ENCODE data around the gene ROGDI.
A peak's percentile ranks its signal among the peaks of the same experiment; 100 is the strongest.

The ROGDI gene

GRCh38 chr16:4826526-4826925 lies 24.1 kb upstream of the ROGDI start:
- Histone ChIP-seq H3K9ac (ENCODE audit: low read length) (no peak overlapping the region), H3K36me3 (ENCODE audit: control insufficient read depth in 1 of 2, insufficient read depth in 2 of 2, low read depth in 1 of 2, low read length in 2 of 2) (peaks cover 80 to 90% of the 10 kb centered on the region in 2 experiments)
- no peak for DNase-seq

GRCh38 chr16:4825196-4825595 lies 22.8 kb upstream of the ROGDI start:
- Histone ChIP-seq H2AK5ac (ENCODE audit: low read length, severe bottlenecking) (no peak overlapping the region), H3K18ac (ENCODE audit: low read depth in 1 of 2, low read length in 2 of 2) (no peak overlapping the region), H3K27ac (ENCODE audit: low read length, poor library complexity, severe bottlenecking) (no peak overlapping the region), H4K8ac (ENCODE audit: low read length) (no peak overlapping the region), H3K79me1 (replicated peaks; ENCODE audit: low read length, poor library complexity, severe bottlenecking) (peaks cover 47% of the 10 kb centered on the region), H3K9me3 (ENCODE audit: control insufficient read depth, low read length) (no peaks in the 10 kb centered on the region), H2BK12ac (ENCODE audit: low read length in 2 of 2) (no peak overlapping the region), H3K4ac (ENCODE audit: low read depth in 1 of 2, low read length in 2 of 2) (no peak overlapping the region), H2AFZ (ENCODE audit: low read depth, low read length) (no peak overlapping the region), H3K4me1 (ENCODE audit: control insufficient read depth, insufficient read depth, low read depth, low read length) (no peaks in the 10 kb centered on the region), H2BK15ac (ENCODE audit: low read depth, poor library complexity, severe bottlenecking) (no peak overlapping the region), H3K27me3 (ENCODE audit: control insufficient read depth in 1 of 2, insufficient read depth in 1 of 2, low read length in 2 of 2) (no peaks in the 10 kb centered on the region), H3K9ac (ENCODE audit: low read length) (no peak overlapping the region), H4K91ac (ENCODE audit: low read length) (no peak overlapping the region), H3K23ac (ENCODE audit: low read length in 2 of 2) (no peak overlapping the region), H3K4me2 (ENCODE audit: low read length, poor library complexity, severe bottlenecking) (no peak overlapping the region), H3K4me3 (ENCODE audit: insufficient read depth in 1 of 2, low read depth in 1 of 2, low read length in 2 of 2) (no peak overlapping the region), H3K36me3 (ENCODE audit: control insufficient read depth in 1 of 2, insufficient read depth in 2 of 2, low read depth in 1 of 2, low read length in 2 of 2) (peaks cover 77 to 90% of the 10 kb centered on the region in 2 experiments), H2BK120ac (ENCODE audit: low read depth, low read length) (no peak overlapping the region), H2BK5ac (ENCODE audit: low read depth, low read length, poor library complexity, severe bottlenecking) (no peak overlapping the region), H3K14ac (ENCODE audit: low read length in 2 of 2) (no peak overlapping the region)
- no peak for DNase-seq
- 93% methylated on average over 8 of the region's 8 CpGs for WGBS

More at GRCh38 chr16:4826526-4826925, 24.1 kb upstream of the ROGDI start:
- H2BK12ac ChIP-seq (ENCODE audit: low read length in 2 of 2), result no peak overlapping the region
- H3K4me1 ChIP-seq (ENCODE audit: control insufficient read depth, insufficient read depth, low read depth, low read length), result no peaks in the 10 kb centered on the region
- no peak overlapping the region for H3K4me2 ChIP-seq (ENCODE audit: low read length, poor library complexity, severe bottlenecking)
- peaks cover 56% of the 10 kb centered on the region for H3K79me1 ChIP-seq (replicated peaks; ENCODE audit: low read length, poor library complexity, severe bottlenecking)
- WGBS, result over 99% methylated on average over 4 of the region's 4 CpGs
- H3K9me3 ChIP-seq (ENCODE audit: control insufficient read depth, low read length), result no peaks in the 10 kb centered on the region
- H2AK5ac ChIP-seq (ENCODE audit: low read length, severe bottlenecking), result no peak overlapping the region
- no peak overlapping the region for H3K23ac ChIP-seq (ENCODE audit: low read length in 2 of 2)
- no peak overlapping the region for H3K4me3 ChIP-seq (ENCODE audit: insufficient read depth in 1 of 2, low read depth in 1 of 2, low read length in 2 of 2)
- H3K18ac ChIP-seq (ENCODE audit: low read depth in 1 of 2, low read length in 2 of 2), result no peak overlapping the region
- no peak overlapping the region for H4K8ac ChIP-seq (ENCODE audit: low read length)
- H2AFZ ChIP-seq (ENCODE audit: low read depth, low read length), result no peak overlapping the region
- H2BK5ac ChIP-seq (ENCODE audit: low read depth, low read length, poor library complexity, severe bottlenecking), result no peak overlapping the region
- no peak overlapping the region for H3K4ac ChIP-seq (ENCODE audit: low read depth in 1 of 2, low read length in 2 of 2)
- H2BK120ac ChIP-seq (ENCODE audit: low read depth, low read length), result no peak overlapping the region
- no peak overlapping the region for H3K27ac ChIP-seq (ENCODE audit: low read length, poor library complexity, severe bottlenecking)
- no peak overlapping the region for H4K91ac ChIP-seq (ENCODE audit: low read length)
- no peaks in the 10 kb centered on the region for H3K27me3 ChIP-seq (ENCODE audit: control insufficient read depth in 1 of 2, insufficient read depth in 1 of 2, low read length in 2 of 2)
- no peak overlapping the region for H2BK15ac ChIP-seq (ENCODE audit: low read depth, poor library complexity, severe bottlenecking)
- H3K14ac ChIP-seq (ENCODE audit: low read length in 2 of 2), result no peak overlapping the region

- Histone ChIP-seq H3K4me3 (ENCODE audit: insufficient read depth in 1 of 2, low read depth in 1 of 2, low read length in 2 of 2) (no peak overlapping the region), H3K18ac (ENCODE audit: low read depth in 1 of 2, low read length in 2 of 2) (no peak overlapping the region), H2AFZ (ENCODE audit: low read depth, low read length) (no peak overlapping the region), H3K9me3 (ENCODE audit: control insufficient read depth, low read length) (no peaks in the 10 kb centered on the region), H4K8ac (ENCODE audit: low read length) (no peak overlapping the region), H2BK12ac (ENCODE audit: low read length in 2 of 2) (no peak overlapping the region), H3K27me3 (ENCODE audit: control insufficient read depth in 1 of 2, insufficient read depth in 1 of 2, low read length in 2 of 2) (no peaks in the 10 kb centered on the region), H2BK120ac (ENCODE audit: low read depth, low read length) (no peak overlapping the region), H3K36me3 (ENCODE audit: control insufficient read depth in 1 of 2, insufficient read depth in 2 of 2, low read depth in 1 of 2, low read length in 2 of 2) (peaks cover 68 to 91% of the 10 kb centered on the region in 2 experiments), H3K14ac (ENCODE audit: low read length in 2 of 2) (no peak overlapping the region), H3K23ac (ENCODE audit: low read length in 2 of 2) (no peak overlapping the region), H2BK15ac (ENCODE audit: low read depth, poor library complexity, severe bottlenecking) (no peak overlapping the region), H3K9ac (ENCODE audit: low read length) (no peak overlapping the region), H4K91ac (ENCODE audit: low read length) (peak overlapping the region; percentile 35), H2BK5ac (ENCODE audit: low read depth, low read length, poor library complexity, severe bottlenecking) (no peak overlapping the region), H3K4me2 (ENCODE audit: low read length, poor library complexity, severe bottlenecking) (no peak overlapping the region), H2AK5ac (ENCODE audit: low read length, severe bottlenecking) (no peak overlapping the region), H3K79me1 (replicated peaks; ENCODE audit: low read length, poor library complexity, severe bottlenecking) (peaks cover 28% of the 10 kb centered on the region), H3K4ac (ENCODE audit: low read depth in 1 of 2, low read length in 2 of 2) (no peak overlapping the region), H3K27ac (ENCODE audit: low read length, poor library complexity, severe bottlenecking) (no peak overlapping the region), H3K4me1 (ENCODE audit: control insufficient read depth, insufficient read depth, low read depth, low read length) (no peaks in the 10 kb centered on the region)
- 98% methylated on average over 6 of the region's 6 CpGs for WGBS
- no peak for DNase-seq
These were observed 18.2 kb upstream of the ROGDI start for GRCh38 chr16:4820652-4821051.

- no peak overlapping the region for H2BK12ac ChIP-seq (ENCODE audit: low read length in 2 of 2)
- H3K79me1 ChIP-seq (replicated peaks; ENCODE audit: low read length, poor library complexity, severe bottlenecking), result peaks cover 24% of the 10 kb centered on the region
- no peak overlapping the region for H3K4me2 ChIP-seq (ENCODE audit: low read length, poor library complexity, severe bottlenecking)
- no peaks in the 10 kb centered on the region for H3K9me3 ChIP-seq (ENCODE audit: control insufficient read depth, low read length)
- H3K36me3 ChIP-seq (ENCODE audit: control insufficient read depth in 1 of 2, insufficient read depth in 2 of 2, low read depth in 1 of 2, low read length in 2 of 2), result peaks cover 72 to 84% of the 10 kb centered on the region in 2 experiments
- no peak overlapping the region for H3K27ac ChIP-seq (ENCODE audit: low read length, poor library complexity, severe bottlenecking)
- no peak overlapping the region for H3K4ac ChIP-seq (ENCODE audit: low read depth in 1 of 2, low read length in 2 of 2)
- H3K14ac ChIP-seq (ENCODE audit: low read length in 2 of 2), result no peak overlapping the region
- no peak overlapping the region for H3K9ac ChIP-seq (ENCODE audit: low read length)
- no peak overlapping the region for H2AK5ac ChIP-seq (ENCODE audit: low read length, severe bottlenecking)
- no peak overlapping the region for H2AFZ ChIP-seq (ENCODE audit: low read depth, low read length)
- no peak overlapping the region for H2BK15ac ChIP-seq (ENCODE audit: low read depth, poor library complexity, severe bottlenecking)
- no peak overlapping the region for H3K18ac ChIP-seq (ENCODE audit: low read depth in 1 of 2, low read length in 2 of 2)
- no peak overlapping the region for H3K4me3 ChIP-seq (ENCODE audit: insufficient read depth in 1 of 2, low read depth in 1 of 2, low read length in 2 of 2)
- no peak overlapping the region for H2BK120ac ChIP-seq (ENCODE audit: low read depth, low read length)
- no peaks in the 10 kb centered on the region for H3K4me1 ChIP-seq (ENCODE audit: control insufficient read depth, insufficient read depth, low read depth, low read length)
- no peak overlapping the region for H4K8ac ChIP-seq (ENCODE audit: low read length)
- DNase-seq, result no peak
- no peak overlapping the region for H3K23ac ChIP-seq (ENCODE audit: low read length in 2 of 2)
- 95% methylated on average over 16 of the region's 16 CpGs for WGBS
- H4K91ac ChIP-seq (ENCODE audit: low read length), result no peak overlapping the region
- H3K27me3 ChIP-seq (ENCODE audit: control insufficient read depth in 1 of 2, insufficient read depth in 1 of 2, low read length in 2 of 2), result no peaks in the 10 kb centered on the region
- no peak overlapping the region for H2BK5ac ChIP-seq (ENCODE audit: low read depth, low read length, poor library complexity, severe bottlenecking)
These were observed 12.2 kb upstream of the ROGDI start for GRCh38 chr16:4814542-4815173.

Data from mesenchymal stem cell (in vitro differentiated cells and primary cell).